Fibroblast of peridontal ligament (primary cell): ENCODE data around the gene TSPY1.
"Not testable (repeated sequence)": the region's sequence is repeated elsewhere in the genome, so short reads cannot be mapped to it uniquely, and the experiment has no call there.

Experiments used
- DNase-seq: peaks from one replicate; pipeline ENCODE4 v3.0.0-alpha.2; 2010; ENCODE audit errors: extremely low read depth

TSPY1 gene

DNA sequence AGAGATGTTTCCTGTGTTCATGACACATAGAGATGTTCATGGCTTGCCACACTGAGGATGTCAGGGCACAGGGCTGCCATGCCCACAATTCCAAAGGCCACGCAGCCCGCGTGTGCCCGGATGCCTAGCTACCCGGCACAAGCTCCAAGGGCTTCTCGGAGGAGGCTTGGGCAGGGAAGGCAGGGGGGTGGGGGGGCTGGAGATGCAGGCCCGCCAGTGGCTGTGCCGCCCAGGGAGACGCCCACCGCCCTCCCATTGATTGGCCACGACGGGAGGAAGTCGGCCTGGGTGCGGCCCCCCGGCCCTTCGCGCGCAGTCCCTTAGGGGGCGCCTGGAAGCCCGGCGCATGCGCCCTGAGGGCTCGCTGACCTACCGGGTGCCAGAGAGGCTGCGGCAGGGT lies at the start of gene TSPY1:
TSPY1 (plus strand) TSS at position 301 of the 400 bp plus-strand sequence; CDS start at position 347, 46 bp downstream.
- DNase-seq = not testable (repeated sequence)

- not testable (repeated sequence) for DNase-seq
Measured at GRCh38 chrY:9486967-9487366, 20.2 kb downstream of the TSPY1 start, which contains the start of gene TSPY9. TSPY9 (plus strand) TSS chrY:9487267; CDS start chrY:9487313, 46 bp downstream.

- not testable (repeated sequence) for DNase-seq
Measured at GRCh38 chrY:9504396-9504795, 37.6 kb downstream of the TSPY1 start.

DNA sequence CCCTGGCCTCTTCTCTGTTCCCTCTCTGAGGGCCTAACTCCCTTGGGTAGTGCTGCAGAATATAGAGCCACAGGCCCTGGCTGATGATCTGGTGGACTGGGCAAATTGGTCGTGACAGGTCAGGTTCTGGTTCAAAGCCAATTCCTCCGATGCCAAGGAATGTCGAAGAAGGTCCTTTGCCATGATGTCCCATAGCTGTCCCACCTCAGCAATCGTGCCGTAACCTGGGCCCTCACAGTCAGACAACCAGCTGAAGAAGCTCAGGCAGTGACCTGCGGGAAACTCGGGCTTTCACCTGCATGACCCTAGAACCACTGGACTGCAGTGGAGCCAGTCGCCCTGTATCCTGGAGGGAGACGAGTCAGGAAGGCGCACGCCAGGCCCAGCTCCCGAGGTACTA lies 49.5 kb downstream of the TSPY1 start:
- DNase-seq = not testable (repeated sequence)
